Thymus (tissue), 11 donors: ENCODE data around the gene ABCG4. TPM values are rescaled to one million over a fixed set of nuclear protein-coding genes. Genes with fewer than 3 reads are reported as not detected.

Source experiments
- DNase-seq, 9 donors: peaks; one replicate each; pipeline ENCODE4 v3.0.0-alpha.2; 2013; ENCODE audit warnings: low spot score in 9 of 9, low read depth in 6 of 9, missing footprints in 1 of 9
- H3K27ac ChIP-seq, 2 donors: one replicate each; pipeline ENCODE4 v1.5.1; 2013; ENCODE audit warnings: control low read depth in 1 of 2, low read depth in 1 of 2, low read length in 1 of 2, mild to moderate bottlenecking in 1 of 2, moderate library complexity in 1 of 2
- H3K27me3 ChIP-seq, 2 donors: one replicate each; pipeline ENCODE4 v1.5.1; 2013; ENCODE audit warnings: low read length in 1 of 2; ENCODE audit not compliant: control insufficient read depth in 2 of 2, insufficient read depth in 1 of 2
- H3K36me3 ChIP-seq, 2 donors: one replicate each; pipeline ENCODE4 v1.5.1; 2013; ENCODE audit warnings: low read length in 1 of 2, mild to moderate bottlenecking in 1 of 2, moderate library complexity in 1 of 2; ENCODE audit not compliant: control insufficient read depth in 2 of 2, insufficient read depth in 2 of 2
- H3K4me1 ChIP-seq, 2 donors: one replicate each; pipeline ENCODE4 v1.5.1; 2013; ENCODE audit warnings: low read length in 2 of 2; ENCODE audit not compliant: control insufficient read depth in 2 of 2, insufficient read depth in 2 of 2
- H3K4me3 ChIP-seq, 2 donors: one replicate each; pipeline ENCODE4 v1.5.1; 2013; ENCODE audit warnings: low read length in 2 of 2, control low read depth in 1 of 2, mild to moderate bottlenecking in 1 of 2
- H3K9me3 ChIP-seq, 2 donors: one replicate each; pipeline ENCODE4 v1.5.1; 2013; ENCODE audit warnings: low read length in 1 of 2, mild to moderate bottlenecking in 1 of 2; ENCODE audit not compliant: control insufficient read depth in 2 of 2, insufficient read depth in 1 of 2
- WGBS: extraction: QIAGEN DNeasy Blood & Tissue Kit; methylation state at CpG from one replicate; pipeline ENCODE4 v1.1.7; 2013; 5-methylcytosine and 5-hydroxymethylcytosine counted together
- polyA plus RNA-seq: library from polyadenylated mRNA; stranded (reverse); fragments of 200-250 nt; gene quantifications from one replicate; pipeline ENCODE4 v1.2.3, GENCODE V29; 2013
- total RNA-seq: library from RNA; stranded (reverse); fragments of 120-200 nt; gene quantifications from one replicate; pipeline ENCODE4 v1.2.4, GENCODE V29; 2013
- donor health status: healthy.

The ABCG4 gene
- total and polyA plus RNA-seq, 2 donors: 0.28 to 2.8 TPM

GRCh38 chr11:119210050-119210449 lies 61.2 kb downstream of the ABCG4 start:
- no peak for DNase-seq
- H3K27ac ChIP-seq: no peak overlapping the region
- H3K9me3 ChIP-seq: no peaks in the 10 kb centered on the region
- H3K4me3 ChIP-seq: no peak overlapping the region
- no peaks in the 10 kb centered on the region for H3K27me3 ChIP-seq
- peaks cover 2 to 18% of the 10 kb centered on the region in 2 donors for H3K4me1 ChIP-seq
- H3K36me3 ChIP-seq: peaks cover 0 to 4% of the 10 kb centered on the region in 2 donors
- 95% methylated on average over 3 of the region's 3 CpGs for WGBS

Other genes with a start within 250 kb of the ABCG4 start
- gene BCL9L, start 223.1 kb upstream of the ABCG4 start, total RNA-seq: 5.1 TPM
- gene BCL9L, start 223.1 kb upstream of the ABCG4 start, polyA plus RNA-seq: 14.0 TPM
- 0.05 TPM for gene UPK2, start 192.8 kb upstream of the ABCG4 start, total RNA-seq
- gene UPK2, start 192.8 kb upstream of the ABCG4 start, polyA plus RNA-seq: 2.9 TPM
- gene FOXR1, start 177.3 kb upstream of the ABCG4 start, total RNA-seq: 0.19 TPM
- not detected for gene FOXR1, start 177.3 kb upstream of the ABCG4 start, polyA plus RNA-seq
- gene CENATAC, start 150.9 kb upstream of the ABCG4 start, total RNA-seq: 15.5 TPM
- gene CENATAC, start 150.9 kb upstream of the ABCG4 start, polyA plus RNA-seq: 79.1 TPM
- 2,320 TPM for gene RPS25, start 130.7 kb upstream of the ABCG4 start, total RNA-seq
- gene RPS25, start 130.7 kb upstream of the ABCG4 start, polyA plus RNA-seq: 4,489 TPM
- 75.9 TPM for gene TRAPPC4, start 130.3 kb upstream of the ABCG4 start, total RNA-seq
- gene TRAPPC4, start 130.3 kb upstream of the ABCG4 start, polyA plus RNA-seq: 60.4 TPM
- gene SLC37A4, start 118.2 kb upstream of the ABCG4 start, total RNA-seq: 8.5 TPM
- 9.5 TPM for gene SLC37A4, start 118.2 kb upstream of the ABCG4 start, polyA plus RNA-seq
- gene HYOU1, start 91.8 kb upstream of the ABCG4 start, total RNA-seq: 65.6 TPM
- gene HYOU1, start 91.8 kb upstream of the ABCG4 start, polyA plus RNA-seq: 35.5 TPM
- gene VPS11, start 81.2 kb upstream of the ABCG4 start, total RNA-seq: 29.6 TPM
- 51.4 TPM for gene VPS11, start 81.2 kb upstream of the ABCG4 start, polyA plus RNA-seq
- 5.4 TPM for gene HMBS, start 64.2 kb upstream of the ABCG4 start, total RNA-seq
- 15.5 TPM for gene HMBS, start 64.2 kb upstream of the ABCG4 start, polyA plus RNA-seq
- 9.6 TPM for gene DPAGT1, start 47.2 kb upstream of the ABCG4 start, total RNA-seq
- 22.4 TPM for gene DPAGT1, start 47.2 kb upstream of the ABCG4 start, polyA plus RNA-seq
- 4.7 TPM for gene C2CD2L, start 41.7 kb upstream of the ABCG4 start, total RNA-seq
- gene C2CD2L, start 41.7 kb upstream of the ABCG4 start, polyA plus RNA-seq: 11.1 TPM
- gene HINFP, start 27.5 kb upstream of the ABCG4 start, total RNA-seq: 19.5 TPM
- 24.0 TPM for gene HINFP, start 27.5 kb upstream of the ABCG4 start, polyA plus RNA-seq
- 5.1 TPM for gene NLRX1, start 19.7 kb downstream of the ABCG4 start, total RNA-seq
- 6.5 TPM for gene NLRX1, start 19.7 kb downstream of the ABCG4 start, polyA plus RNA-seq
- not detected for gene NHERF4, start 36.4 kb downstream of the ABCG4 start, total RNA-seq
- gene NHERF4, start 36.4 kb downstream of the ABCG4 start, polyA plus RNA-seq: 0.07 TPM
- gene CBL, start 57.3 kb downstream of the ABCG4 start, total RNA-seq: 9.2 TPM
- 21.9 TPM for gene CBL, start 57.3 kb downstream of the ABCG4 start, polyA plus RNA-seq
- gene MCAM, start 168.1 kb downstream of the ABCG4 start, total RNA-seq: 20.1 TPM
- gene MCAM, start 168.1 kb downstream of the ABCG4 start, polyA plus RNA-seq: 54.4 TPM
- gene RNF26, start 185.5 kb downstream of the ABCG4 start, total RNA-seq: 2.7 TPM
- gene RNF26, start 185.5 kb downstream of the ABCG4 start, polyA plus RNA-seq: 9.0 TPM
- gene C1QTNF5, start 191.8 kb downstream of the ABCG4 start, total RNA-seq: 4.2 TPM
- 8.6 TPM for gene C1QTNF5, start 191.8 kb downstream of the ABCG4 start, polyA plus RNA-seq
- not detected for gene MFRP, start 197.7 kb downstream of the ABCG4 start, total RNA-seq
- gene MFRP, start 197.7 kb downstream of the ABCG4 start, polyA plus RNA-seq: 0.05 TPM
- 0.19 TPM for gene USP2, start 232.6 kb downstream of the ABCG4 start, total RNA-seq
- gene USP2, start 232.6 kb downstream of the ABCG4 start, polyA plus RNA-seq: 1.2 TPM